ENCODE results near the gene GPER1.
"Not testable (repeated sequence)": the region's sequence is repeated elsewhere in the genome, so short reads cannot be mapped to it uniquely, and the experiment has no call there.

Gene GPER1

GRCh38 chr7:1087952-1088920 is at the start of gene GPER1:
Gene GPER1, plus strand, starts transcription at chr7:1088113. Its CDS starts 3,616 bp downstream, at chr7:1091729.
- no peak for DNase-seq

GRCh38 chr7:1040233-1040632 is 47.7 kb upstream of the GPER1 start:
- not testable (repeated sequence) for DNase-seq

- peak; percentile 13 to 64 for DNase-seq
These were observed 47.1 kb upstream of the GPER1 start for GRCh38 chr7:1040790-1041189.

- no peak for DNase-seq
These were observed 46.1 kb upstream of the GPER1 start for GRCh38 chr7:1041551-1042491.

GRCh38 chr7:1042492-1042833 is 45.5 kb upstream of the GPER1 start:
- DNase-seq: no peak

GRCh38 chr7:1043552-1044188 is 44.2 kb upstream of the GPER1 start:
- DNase-seq: no peak

GRCh38 chr7:1044189-1045068 is 43.5 kb upstream of the GPER1 start, which contains the start of gene GPR146:
Gene GPR146, plus strand, starts transcription at chr7:1044546. Its CDS starts 12,970 bp downstream, at chr7:1057516.
- peak; percentile 85 to 87 for DNase-seq

GRCh38 chr7:1045069-1046063 is 42.5 kb upstream of the GPER1 start:
- no peak for DNase-seq

- no peak for DNase-seq
These were observed 40.9 kb upstream of the GPER1 start for GRCh38 chr7:1046722-1047679.

- no peak for DNase-seq
These were observed 38.7 kb upstream of the GPER1 start for GRCh38 chr7:1049006-1049741.

- DNase-seq: no peak
These were observed 38.1 kb upstream of the GPER1 start for GRCh38 chr7:1049801-1050200.

GRCh38 chr7:1050254-1050906 is 37.5 kb upstream of the GPER1 start:
- no peak for DNase-seq

- DNase-seq: no peak
These were observed 36.8 kb upstream of the GPER1 start for GRCh38 chr7:1050956-1051690.

- no peak for DNase-seq
These were observed 35.7 kb upstream of the GPER1 start for GRCh38 chr7:1052031-1052818.

GRCh38 chr7:1053002-1053411 is 34.9 kb upstream of the GPER1 start:
- no peak for DNase-seq

GRCh38 chr7:1053816-1054370 is 34.0 kb upstream of the GPER1 start:
- no peak for DNase-seq
